ENCODE measurements around the gene ACTN2. TPM values are rescaled to one million over a fixed set of nuclear protein-coding genes. Genes with fewer than 3 reads are reported as not detected.

Gene ACTN2
- total RNA-seq, 1 donor from 2014 or later, result 0.47 TPM

GRCh38 chr1:236734141-236734765 lies 48.0 kb downstream of the ACTN2 start:
- TF ChIP-seq CTCF (IDR thresholded peaks at IDR 0.05), result no peak
- Mint-ChIP-seq H3K27me3 (ENCODE audit: low read depth) (peaks cover 14% of the 10 kb centered on the region), H3K4me3 (ENCODE audit: unreplicated experiment) (no peak overlapping the region), H3K9me3 (ENCODE audit: low read depth) (no peaks in the 10 kb centered on the region), H3K27ac (ENCODE audit: unreplicated experiment) (no peak overlapping the region), H3K4me1 (ENCODE audit: low read depth) (no peaks in the 10 kb centered on the region), H3K36me3 (ENCODE audit: low read depth) (no peaks in the 10 kb centered on the region)
- DNase-seq (ENCODE audit: low spot score), result no peak

GRCh38 chr1:236736761-236737160 lies 50.5 kb downstream of the ACTN2 start:
- Mint-ChIP-seq H3K4me3 (ENCODE audit: unreplicated experiment) (no peak overlapping the region), H3K4me1 (ENCODE audit: low read depth) (no peaks in the 10 kb centered on the region), H3K27me3 (ENCODE audit: low read depth) (peaks cover 12% of the 10 kb centered on the region), H3K36me3 (ENCODE audit: low read depth) (no peaks in the 10 kb centered on the region), H3K9me3 (ENCODE audit: low read depth) (no peaks in the 10 kb centered on the region), H3K27ac (ENCODE audit: unreplicated experiment) (no peak overlapping the region)
- no peak for TF ChIP-seq CTCF (IDR thresholded peaks at IDR 0.05)
- DNase-seq (ENCODE audit: low spot score), result no peak

GRCh38 chr1:236741753-236742152 lies 55.5 kb downstream of the ACTN2 start:
- Mint-ChIP-seq H3K4me1 (ENCODE audit: low read depth) (no peaks in the 10 kb centered on the region), H3K27me3 (ENCODE audit: low read depth) (peaks cover 2% of the 10 kb centered on the region), H3K4me3 (ENCODE audit: unreplicated experiment) (no peak overlapping the region), H3K27ac (ENCODE audit: unreplicated experiment) (peak overlapping the region; percentile 23), H3K9me3 (ENCODE audit: low read depth) (no peaks in the 10 kb centered on the region), H3K36me3 (ENCODE audit: low read depth) (no peaks in the 10 kb centered on the region)
- DNase-seq (ENCODE audit: low spot score), result no peak
- no peak for TF ChIP-seq CTCF (IDR thresholded peaks at IDR 0.05)

GRCh38 chr1:236742421-236743160 lies 56.3 kb downstream of the ACTN2 start:
- DNase-seq (ENCODE audit: low spot score), result no peak
- TF ChIP-seq CTCF (IDR thresholded peaks at IDR 0.05), result no peak
- Mint-ChIP-seq H3K9me3 (ENCODE audit: low read depth) (no peaks in the 10 kb centered on the region), H3K4me1 (ENCODE audit: low read depth) (no peaks in the 10 kb centered on the region), H3K27ac (ENCODE audit: unreplicated experiment) (no peak overlapping the region), H3K4me3 (ENCODE audit: unreplicated experiment) (no peak overlapping the region), H3K36me3 (ENCODE audit: low read depth) (no peaks in the 10 kb centered on the region), H3K27me3 (ENCODE audit: low read depth) (peaks cover 2% of the 10 kb centered on the region)

- TF ChIP-seq CTCF (IDR thresholded peaks at IDR 0.05), result no peak
These were observed 58.2 kb downstream of the ACTN2 start for GRCh38 chr1:236744533-236744932.

More at GRCh38 chr1:236744533-236744932, 58.2 kb downstream of the ACTN2 start:
- DNase-seq (ENCODE audit: low spot score), result no peak
- H3K36me3 Mint-ChIP-seq (ENCODE audit: low read depth), result no peaks in the 10 kb centered on the region
- no peaks in the 10 kb centered on the region for H3K9me3 Mint-ChIP-seq (ENCODE audit: low read depth)
- no peak overlapping the region for H3K27ac Mint-ChIP-seq (ENCODE audit: unreplicated experiment)
- no peak overlapping the region for H3K4me3 Mint-ChIP-seq (ENCODE audit: unreplicated experiment)
- H3K27me3 Mint-ChIP-seq (ENCODE audit: low read depth), result peaks cover 5% of the 10 kb centered on the region
- no peaks in the 10 kb centered on the region for H3K4me1 Mint-ChIP-seq (ENCODE audit: low read depth)
